GM12892 (cell line): Measurements from ENCODE around the gene STUB1.

Source experiments
- DNase-seq: peaks from one replicate; pipeline ENCODE4 v3.0.0; 2011; ENCODE audit not compliant: insufficient read length
- FAIRE-seq: peaks from 2 replicates; lab custom pipeline; 2011; peaks lifted over from hg19 to GRCh38; lab: Jason Lieb, UNC
- POLR2A ChIP-seq: IDR thresholded peaks from 2 replicates; pipeline ENCODE4 v1.6.1; 2011; ENCODE audit warnings: low read depth, low read length, control low read depth
- POLR2AphosphoS5 ChIP-seq: IDR thresholded peaks from 2 replicates; pipeline ENCODE4 v1.6.1; 2011; ENCODE audit warnings: low read depth, low read length, control low read depth
- TAF1 ChIP-seq: IDR thresholded peaks from 2 replicates; pipeline ENCODE4 v1.6.1; 2011; ENCODE audit warnings: low read depth, mild to moderate bottlenecking, control low read depth, low read length, borderline replicate concordance

The STUB1 gene

DNA sequence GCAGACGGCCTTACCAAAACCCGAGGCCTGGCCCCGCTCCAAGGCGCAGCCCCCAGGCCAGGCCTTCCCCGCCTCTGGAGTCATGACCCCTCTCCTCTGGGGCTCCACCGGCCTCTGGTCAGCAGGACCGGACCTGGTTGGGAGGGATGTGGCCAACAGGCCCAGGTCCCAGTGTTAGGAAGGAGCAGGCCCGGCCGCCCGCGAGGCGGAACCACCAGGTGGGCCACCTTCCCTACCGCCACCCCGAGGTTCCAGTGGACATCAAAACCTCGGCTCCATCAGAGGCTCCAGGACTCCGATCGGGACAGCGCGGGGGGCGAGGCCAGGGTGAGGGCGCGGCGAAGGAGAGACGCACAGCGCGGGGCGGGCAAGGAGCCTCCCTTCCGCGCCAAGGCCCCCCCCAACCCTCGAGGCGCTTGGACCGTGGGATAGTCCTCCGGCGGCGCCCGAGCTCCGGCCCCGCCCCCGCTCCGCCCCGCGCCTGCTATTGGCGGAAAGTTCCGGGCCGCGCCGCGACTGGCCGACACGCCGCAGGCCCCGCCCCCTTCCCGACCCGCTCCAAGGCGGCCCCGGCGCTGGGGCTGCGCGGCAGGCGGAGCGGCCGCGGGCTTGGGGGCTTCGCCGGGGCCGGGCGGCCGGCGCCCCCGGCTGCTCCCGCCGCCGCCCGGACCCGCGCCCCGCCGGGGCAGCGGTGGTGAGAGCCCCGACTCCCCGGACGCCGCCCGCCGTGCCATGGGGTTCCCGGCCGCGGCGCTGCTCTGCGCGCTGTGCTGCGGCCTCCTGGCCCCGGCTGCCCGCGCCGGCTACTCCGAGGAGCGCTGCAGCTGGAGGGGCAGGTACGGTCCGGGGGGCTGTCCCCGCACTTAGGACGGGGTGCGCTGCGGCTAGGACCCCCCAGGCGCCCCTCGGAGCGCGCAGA lies 34.6 kb downstream of the STUB1 start, which contains the start of gene METRN:
TSS of gene METRN (plus strand) at position 561 of the 919 bp plus-strand sequence. CDS start at position 733, 172 bp downstream.
- FAIRE-seq: peak; percentile 85
- TF ChIP-seq TAF1 (no peak), POLR2AphosphoS5 (no peak), POLR2A (no peak)
- DNase-seq: peak; percentile 96

DNA sequence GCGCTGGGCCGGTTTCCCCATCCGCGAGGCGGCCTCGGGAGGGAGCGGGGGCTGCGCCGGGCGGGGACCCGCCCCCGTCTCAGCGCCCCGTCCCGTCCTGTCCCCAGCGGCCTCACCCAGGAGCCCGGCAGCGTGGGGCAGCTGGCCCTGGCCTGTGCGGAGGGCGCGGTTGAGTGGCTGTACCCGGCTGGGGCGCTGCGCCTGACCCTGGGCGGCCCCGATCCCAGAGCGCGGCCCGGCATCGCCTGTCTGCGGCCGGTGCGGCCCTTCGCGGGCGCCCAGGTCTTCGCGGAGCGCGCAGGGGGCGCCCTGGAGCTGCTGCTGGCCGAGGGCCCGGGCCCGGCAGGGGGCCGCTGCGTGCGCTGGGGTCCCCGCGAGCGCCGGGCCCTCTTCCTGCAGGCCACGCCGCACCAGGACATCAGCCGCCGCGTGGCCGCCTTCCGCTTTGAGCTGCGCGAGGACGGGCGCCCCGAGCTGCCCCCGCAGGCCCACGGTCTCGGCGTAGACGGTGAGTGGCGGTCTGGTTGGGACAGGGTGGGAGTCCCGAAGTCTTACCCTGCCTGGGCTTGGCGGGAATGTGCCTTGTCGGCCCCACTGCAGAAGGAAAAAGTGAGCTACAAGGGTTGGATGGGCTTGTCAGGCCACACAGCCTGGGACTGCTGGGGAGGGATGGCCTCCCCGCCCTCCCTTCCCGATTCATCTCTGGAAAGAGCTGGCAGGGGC lies 35.4 kb downstream of the STUB1 start:
- FAIRE-seq (no peak), DNase-seq (no peak)
- TF ChIP-seq TAF1: no peak
- TF ChIP-seq POLR2AphosphoS5: no peak
- TF ChIP-seq POLR2A: no peak

DNA sequence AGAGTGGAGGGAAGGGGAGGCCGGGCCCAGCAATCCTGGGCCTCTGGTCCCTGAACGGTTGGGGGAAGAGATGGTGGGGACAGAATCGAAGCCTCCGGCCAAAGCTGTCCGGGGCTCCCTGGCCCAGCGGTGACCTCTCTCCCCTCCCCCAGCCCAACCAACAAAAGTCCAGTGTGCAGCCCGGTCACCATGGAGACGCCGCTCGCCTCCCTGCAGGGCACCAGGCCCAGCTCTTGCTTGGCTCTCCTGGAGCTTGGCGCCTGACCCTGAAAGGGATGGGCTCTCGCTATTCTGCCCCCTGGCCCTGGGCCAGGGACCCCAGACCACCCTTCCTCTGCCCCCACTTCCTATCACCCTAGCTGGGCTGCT lies 36.0 kb downstream of the STUB1 start:
- no peak for FAIRE-seq
- TF ChIP-seq POLR2A (no peak), TAF1 (no peak), POLR2AphosphoS5 (no peak)

DNA sequence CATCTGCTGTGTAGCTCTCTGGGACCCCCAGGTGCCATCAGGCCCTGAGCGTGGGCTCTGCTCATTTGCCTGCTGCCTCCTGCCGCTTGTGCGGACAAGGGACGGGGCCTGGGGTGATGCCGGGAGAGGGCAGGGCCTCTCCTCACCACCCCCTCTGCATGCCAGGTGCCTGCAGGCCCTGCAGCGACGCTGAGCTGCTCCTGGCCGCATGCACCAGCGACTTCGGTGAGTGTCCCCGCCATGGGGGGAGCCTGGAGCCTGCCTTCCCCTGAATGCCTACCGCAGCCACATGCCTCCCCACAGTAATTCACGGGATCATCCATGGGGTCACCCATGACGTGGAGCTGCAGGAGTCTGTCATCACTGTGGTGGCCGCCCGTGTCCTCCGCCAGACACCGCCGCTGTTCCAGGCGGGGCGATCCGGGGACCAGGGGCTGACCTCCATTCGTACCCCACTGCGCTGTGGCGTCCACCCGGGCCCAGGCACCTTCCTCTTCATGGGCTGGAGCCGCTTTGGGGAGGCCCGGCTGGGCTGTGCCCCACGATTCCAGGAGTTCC lies 36.6 kb downstream of the STUB1 start:
- TF ChIP-seq POLR2AphosphoS5: no peak
- TF ChIP-seq TAF1: no peak
- no peak for TF ChIP-seq POLR2A
- no peak for DNase-seq
- no peak for FAIRE-seq

More for the DNA sequence above, 36.0 kb downstream of the STUB1 start:
- no peak for DNase-seq

DNA sequence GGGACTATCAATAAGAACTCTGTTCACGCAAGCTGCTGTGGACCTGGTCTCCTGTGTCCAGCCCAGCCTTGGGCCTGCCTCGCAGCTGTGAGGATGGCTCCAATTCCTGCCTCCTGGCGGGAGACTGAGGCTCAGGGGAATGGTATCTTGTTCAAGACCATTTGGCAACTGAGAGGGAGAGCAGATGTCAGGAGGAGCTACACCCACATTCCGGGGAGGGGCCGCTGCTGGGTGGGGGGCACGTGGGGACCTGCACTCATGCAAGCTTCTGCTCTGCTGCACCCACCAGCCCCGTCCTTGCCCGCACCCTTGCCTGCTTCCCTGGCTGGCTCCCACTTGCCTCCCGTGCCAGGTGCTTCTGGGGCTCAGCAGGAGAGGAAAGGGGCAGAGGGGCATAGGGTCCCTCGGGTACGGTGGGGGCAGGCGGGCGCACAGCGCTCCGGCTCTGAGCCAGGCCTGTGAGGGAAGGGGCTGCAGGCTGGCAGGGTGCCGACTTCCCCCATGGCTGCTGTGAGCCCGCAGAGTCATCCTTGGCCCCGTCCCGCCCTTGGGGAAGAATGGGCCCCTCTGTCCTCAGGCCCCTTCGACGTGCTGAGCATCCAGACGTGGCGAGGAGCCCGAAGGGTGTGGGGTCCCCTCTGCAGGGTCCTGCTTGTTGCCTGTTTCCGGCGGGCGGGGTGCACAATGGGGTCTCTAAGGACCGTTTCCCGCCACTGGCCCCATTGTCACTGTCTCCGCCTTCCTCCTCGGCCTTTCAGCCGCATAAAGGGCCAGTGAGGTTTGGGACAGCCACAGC lies 37.4 kb downstream of the STUB1 start:
- DNase-seq: no peak
- TF ChIP-seq POLR2A (no peak), TAF1 (no peak)
- no peak for FAIRE-seq

DNA sequence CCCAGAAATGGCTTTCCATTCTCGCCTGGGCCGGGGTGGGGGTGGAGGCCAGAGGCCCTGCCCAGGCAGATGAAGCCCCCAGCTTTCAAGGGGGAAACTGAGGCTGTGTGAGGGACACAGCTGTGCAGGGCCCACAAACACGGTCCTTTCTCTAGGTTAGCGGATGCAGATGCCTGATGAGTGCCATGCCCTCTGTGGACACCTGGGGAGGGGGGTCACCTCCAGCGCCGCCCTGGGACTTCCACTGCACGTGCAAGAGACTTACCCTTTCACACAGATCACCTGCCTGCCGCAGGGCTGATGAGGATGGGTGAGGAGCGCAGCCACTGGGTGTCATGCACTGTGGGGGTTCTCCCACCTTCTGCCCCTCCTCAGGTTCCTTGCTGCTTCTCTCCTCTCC lies 38.2 kb downstream of the STUB1 start:
- FAIRE-seq (no peak), DNase-seq (no peak)
- TF ChIP-seq POLR2AphosphoS5 (no peak), TAF1 (no peak), POLR2A (no peak)

DNA sequence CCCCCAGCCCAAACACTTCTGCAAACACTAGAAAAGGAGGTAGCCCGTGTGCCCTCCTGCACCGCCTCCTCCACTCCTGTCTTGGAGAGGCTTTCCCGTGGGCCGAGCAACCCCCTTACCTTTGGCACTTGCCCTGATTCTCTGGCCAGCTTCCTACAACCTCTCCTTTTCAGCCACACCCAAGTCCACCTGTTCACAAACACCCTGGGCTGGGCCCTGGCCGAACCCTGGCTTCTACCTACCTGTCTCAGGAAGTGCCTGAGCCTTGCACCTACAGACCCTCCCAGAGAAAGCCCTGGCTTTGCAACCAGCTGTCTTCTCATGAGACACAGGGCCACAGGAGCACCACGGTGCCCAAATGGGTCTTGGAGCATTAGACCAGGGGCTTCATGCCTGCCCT lies 38.7 kb downstream of the STUB1 start:
- DNase-seq: no peak
- no peak for FAIRE-seq
- TF ChIP-seq POLR2AphosphoS5: no peak
- no peak for TF ChIP-seq POLR2A
- no peak for TF ChIP-seq TAF1

DNA sequence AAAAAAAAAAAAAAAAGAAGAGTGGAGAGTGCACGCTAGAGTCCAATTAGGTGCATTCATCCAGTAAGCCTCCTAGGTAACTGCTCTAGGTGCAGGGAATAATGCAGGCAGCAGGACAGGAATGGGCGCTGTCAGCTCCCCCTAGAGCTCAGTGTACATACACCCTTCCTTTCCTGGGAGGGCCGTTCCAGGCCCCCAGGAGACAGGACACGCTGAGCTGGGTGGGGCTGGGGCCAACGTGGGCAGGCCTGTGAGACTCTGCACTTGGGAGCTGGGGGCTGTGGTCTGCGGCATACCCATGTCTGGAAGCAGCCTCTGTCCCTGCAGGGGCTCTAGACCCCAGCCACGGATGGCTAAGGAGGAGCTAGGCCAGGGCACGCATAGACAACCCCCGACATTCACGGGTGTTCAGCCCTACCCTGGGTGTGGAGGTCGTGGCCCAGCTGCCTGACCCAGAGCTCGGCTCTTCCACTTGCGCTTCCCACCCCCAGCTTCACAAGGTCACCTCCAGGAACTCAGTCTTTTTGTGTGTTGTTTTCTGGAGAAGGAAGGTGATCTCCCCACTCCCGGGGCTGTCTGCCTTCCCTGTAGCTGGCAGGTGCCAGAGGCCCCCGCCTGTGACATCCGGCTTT lies 39.7 kb downstream of the STUB1 start:
- no peak for TF ChIP-seq POLR2A
- TF ChIP-seq TAF1: no peak
- TF ChIP-seq POLR2AphosphoS5: no peak
- no peak for DNase-seq
- FAIRE-seq: peak; percentile 33

DNA sequence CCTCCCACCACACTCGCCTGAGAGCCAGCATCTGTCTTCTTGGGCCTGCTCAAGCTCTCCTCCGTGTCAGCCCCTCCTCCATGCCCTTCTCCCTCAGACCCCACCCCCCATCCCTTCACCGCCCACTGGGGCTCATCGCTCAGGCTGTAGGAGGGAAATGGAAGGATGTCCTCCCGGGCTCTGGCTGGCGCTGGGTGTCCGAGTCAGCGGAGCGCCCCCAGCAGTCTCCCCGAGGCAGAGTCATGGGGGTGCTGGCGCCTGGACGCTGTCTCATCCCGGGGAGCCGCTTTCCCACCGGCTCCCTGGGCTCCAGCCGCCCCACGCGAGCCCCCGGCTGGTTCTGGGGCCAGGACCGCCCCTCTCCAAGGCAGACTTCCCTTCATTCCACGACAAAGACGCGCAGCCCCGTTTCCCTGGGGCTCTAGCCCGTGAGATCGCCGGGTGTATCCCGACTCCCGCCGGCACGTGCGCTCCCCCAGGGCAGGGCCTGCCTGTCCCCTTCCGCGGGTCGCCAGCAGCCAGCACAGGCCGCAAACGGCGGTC lies 40.3 kb downstream of the STUB1 start:
- no peak for TF ChIP-seq TAF1
- TF ChIP-seq POLR2A: no peak
- TF ChIP-seq POLR2AphosphoS5: no peak
- DNase-seq (peak; percentile 80), FAIRE-seq (peak; percentile 93)
